SK-N-SH (cell line): ENCODE data around the gene LARGE1. TPM values are rescaled to one million over a fixed set of nuclear protein-coding genes. Genes with fewer than 3 reads are reported as not detected.

Source experiments
- CTCF ChIA-PET: fragments of 300-600, 350-600 bp; formaldehyde crosslinking; extraction: SDS; loops from one replicate; lab custom pipeline; 2021; lab: Yijun Ruan, JAX
- POLR2A ChIA-PET: fragments of 350-600 bp; sonication (Branson Sonifier 250); formaldehyde crosslinking; extraction: SDS; loops from one replicate; lab custom pipeline; 2020; ENCODE audit warnings: antibody characterized with exemption, inconsistent platforms; lab: Yijun Ruan, JAX
- DNase-seq: peaks from one replicate; pipeline ENCODE4 v3.0.0; 2012
- H2AFZ ChIP-seq: fragments of 200-600 bp; sonication (generic); 2 replicates; pipeline ENCODE4 v1.8.1; 2016; ENCODE audit warnings: antibody characterized with exemption, mild to moderate bottlenecking, low read depth
- H3F3A ChIP-seq: fragments of 200-600 bp; sonication (generic); replicated peaks from 2 replicates; pipeline ENCODE3; 2016; ENCODE audit warnings: antibody characterized with exemption, mild to moderate bottlenecking; ENCODE audit not compliant: insufficient read depth
- H3K27ac ChIP-seq, 2 experiments: fragments of 200-500 bp in 1 of 2; fragments of 200-600 bp in 1 of 2; sonication (Bioruptor generic) in 1 of 2; sonication (generic), shearing (Covaris generic) in 1 of 2; 2 replicates each; pipeline versions ENCODE4 v1.5.1 to v1.6.1; 2014 to 2016; ENCODE audit warnings: low read depth in 2 of 2, inconsistent platforms in 1 of 2, low read length in 1 of 2, mild to moderate bottlenecking in 1 of 2, mixed read lengths in 1 of 2
- H3K27me3 ChIP-seq: fragments of 200-600 bp; sonication (generic), shearing (Covaris generic); 2 replicates; pipeline ENCODE4 v1.6.1; 2016; ENCODE audit warnings: mixed run types; ENCODE audit not compliant: insufficient read depth
- H3K36me3 ChIP-seq, 2 experiments: fragments of 200-500 bp in 1 of 2; fragments of 200-600 bp in 1 of 2; sonication (Bioruptor generic) in 1 of 2; sonication (generic) in 1 of 2; replicated peaks in 1 of 2; 2 replicates each; pipeline versions ENCODE3 to v1.5.1; 2014 to 2016; ENCODE audit warnings: low read length in 1 of 2, mild to moderate bottlenecking in 1 of 2; ENCODE audit not compliant: insufficient read depth in 2 of 2, control insufficient read depth in 1 of 2
- H3K4me1 ChIP-seq, 2 experiments: fragments of 200-500 bp in 1 of 2; fragments of 200-600 bp in 1 of 2; sonication (Bioruptor generic) in 1 of 2; sonication (generic), shearing (Covaris generic) in 1 of 2; 2 replicates each; pipeline versions ENCODE4 v1.5.1 to v1.6.1; 2014 to 2016; ENCODE audit warnings: low read depth in 1 of 2, low read length in 1 of 2, mixed run types in 1 of 2; ENCODE audit not compliant: insufficient read depth in 2 of 2, control insufficient read depth in 1 of 2
- H3K4me2 ChIP-seq: fragments of 200-600 bp; sonication (generic), shearing (Covaris generic); 2 replicates; pipeline ENCODE4 v1.6.1; 2017; ENCODE audit warnings: mixed run types
- H3K4me3 ChIP-seq, 2 experiments: fragments of 200-500 bp in 1 of 2; fragments of 200-600 bp in 1 of 2; sonication (Bioruptor generic) in 1 of 2; sonication (generic), shearing (Covaris generic) in 1 of 2; 2 replicates each; pipeline versions ENCODE4 v1.5.1 to v1.8.1; 2014 to 2016; ENCODE audit warnings: low read depth in 2 of 2, inconsistent platforms in 1 of 2, low read length in 1 of 2, mild to moderate bottlenecking in 1 of 2, mixed read lengths in 1 of 2, moderate library complexity in 1 of 2
- H3K79me2 ChIP-seq: fragments of 200-600 bp; sonication (generic); 2 replicates; pipeline ENCODE4 v1.8.1; 2017; ENCODE audit warnings: mild to moderate bottlenecking; ENCODE audit not compliant: insufficient read depth
- H3K9ac ChIP-seq: fragments of 200-600 bp; sonication (generic); 2 replicates; pipeline ENCODE4 v1.6.1; 2017; ENCODE audit warnings: mixed run types
- H3K9me2 ChIP-seq: fragments of 200-600 bp; sonication (generic); 2 replicates; pipeline ENCODE4 v1.6.1; 2017; ENCODE audit warnings: mixed run types
- H3K9me3 ChIP-seq: fragments of 200-600 bp; sonication (generic); 2 replicates; pipeline ENCODE4 v1.6.1; 2017; ENCODE audit warnings: mixed run types, mild to moderate bottlenecking, moderate library complexity
- H4K20me1 ChIP-seq: fragments of 200-600 bp; sonication (generic); 2 replicates; pipeline ENCODE4 v1.6.1; 2017; ENCODE audit warnings: mild to moderate bottlenecking, mixed run types; ENCODE audit not compliant: insufficient read depth
- EP300 ChIP-seq, 2 experiments: IDR thresholded peaks; 2 replicates each; pipeline versions ENCODE4 v1.4.0 to v1.6.1; 2012; ENCODE audit warnings: borderline replicate concordance in 1 of 2, low read depth in 1 of 2, low read length in 1 of 2
- EZH2phosphoT487 ChIP-seq: fragments of 200-600 bp; sonication (generic); IDR thresholded peaks from 2 replicates; pipeline ENCODE4 v1.6.1; 2017; ENCODE audit warnings: low read depth, mixed run types, mild to moderate bottlenecking, antibody characterized with exemption, moderate library complexity, borderline replicate concordance
- FOSL2 ChIP-seq: IDR thresholded peaks from 2 replicates; pipeline ENCODE4 v1.4.0; 2012; ENCODE audit warnings: low read depth, mild to moderate bottlenecking, moderate library complexity, borderline replicate concordance
- FOXM1 ChIP-seq: IDR thresholded peaks from 2 replicates; pipeline ENCODE4 v1.4.0; 2012; ENCODE audit warnings: low read depth, mild to moderate bottlenecking
- JUND ChIP-seq: IDR thresholded peaks from 2 replicates; pipeline ENCODE4 v1.4.0; 2012
- MXI1 ChIP-seq: IDR thresholded peaks from 2 replicates; pipeline ENCODE4 v1.6.1; 2012; ENCODE audit warnings: mild to moderate bottlenecking, low read depth, low read length, improper control_type of control experiment
- NFIC ChIP-seq: IDR thresholded peaks from 2 replicates; pipeline ENCODE4 v1.4.0; 2012; ENCODE audit warnings: borderline replicate concordance
- POLR2AphosphoS5 ChIP-seq: IDR thresholded peaks from 2 replicates; pipeline ENCODE4 v1.6.1; 2012; ENCODE audit warnings: low read depth, low read length
- SMC3 ChIP-seq: IDR thresholded peaks from 2 replicates; pipeline ENCODE4 v1.6.1; 2012; ENCODE audit warnings: low read depth, low read length, improper control_type of control experiment
- WGBS: methylation state at CpG from one replicate; pipeline ENCODE4 v1.1.6; 2017; ENCODE audit warnings: low lambda C conversion rate; 5-methylcytosine and 5-hydroxymethylcytosine counted together
- polyA plus RNA-seq, 3 experiments: library from polyadenylated mRNA; depleted of rRNA; stranded (reverse); fragments of >200 nt; gene quantifications; 2 replicates each; pipeline ENCODE4 v1.2.3, GENCODE V29; 2012
- TF ChIP-seq, protein P1 (sequence below): IDR thresholded peaks from 2 replicates; pipeline ENCODE4 v1.4.0; 2012; ENCODE audit warnings: low read depth, borderline replicate concordance
- TF ChIP-seq, protein P2 (sequence below): fragments of 200-600 bp; sonication (generic); IDR thresholded peaks from 2 replicates; pipeline ENCODE4 v1.6.1; 2017; ENCODE audit warnings: antibody characterized with exemption, mild to moderate bottlenecking, moderate library complexity

The LARGE1 gene
- polyA plus RNA-seq, 1 of the 3 experiments (the other 2 are of a cell fraction): 1.1 TPM

DNA sequence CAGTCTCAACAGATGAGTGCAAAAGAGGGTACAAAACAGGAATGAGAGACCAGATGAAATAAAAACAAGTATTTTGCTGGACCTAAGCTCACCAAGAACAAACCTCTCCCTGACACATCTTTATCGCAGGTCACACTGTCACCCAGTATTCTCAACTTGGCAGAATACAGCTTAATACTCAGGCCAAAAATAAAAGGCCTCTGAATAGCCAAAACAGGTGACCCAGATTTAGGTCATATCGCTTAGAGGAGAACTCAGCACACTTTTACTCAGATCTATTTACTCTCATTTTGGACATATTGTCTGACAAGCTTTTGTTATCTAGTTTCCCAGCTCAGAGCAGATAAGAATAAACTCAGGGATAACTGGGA is 645.2 kb downstream of the LARGE1 start:
- Histone ChIP-seq H3K36me3 (no peaks in the 10 kb centered on the region), H3K9ac (no peak overlapping the region), H3K4me2 (no peak overlapping the region), H3K27ac (no peak overlapping the region), H3K4me1 (peaks cover 0 to 6% of the 10 kb centered on the region in 2 experiments; a peak in 1 of 4 replicates), H3K79me2 (no peaks in the 10 kb centered on the region), H3K27me3 (no peaks in the 10 kb centered on the region), H3K9me2 (no peaks in the 10 kb centered on the region), H3K9me3 (no peaks in the 10 kb centered on the region), H2AFZ (no peak overlapping the region), H3K4me3 (no peak overlapping the region), H3F3A (no peaks in the 10 kb centered on the region), H4K20me1 (no peaks in the 10 kb centered on the region)
- no peak for DNase-seq
- WGBS: 48% methylated on average over 2 of the region's 2 CpGs
- ChIA-PET POLR2A (no interaction called here), CTCF (interaction anchor here (1.0 to 3.8 kb wide), 3 partner anchors 10 to 64 kb away, joined by 3 to 12 read pairs (median 5); no protein-coding TSS in a partner anchor)
- TF ChIP-seq MXI1: no peak
- TF ChIP-seq POLR2AphosphoS5: no peak
- TF ChIP-seq EZH2phosphoT487: no peak
- no peak for TF ChIP-seq NFIC
- no peak for TF ChIP-seq FOXM1
- no peak for TF ChIP-seq JUND
- TF ChIP-seq SMC3: no peak
- TF ChIP-seq, protein P1, sequence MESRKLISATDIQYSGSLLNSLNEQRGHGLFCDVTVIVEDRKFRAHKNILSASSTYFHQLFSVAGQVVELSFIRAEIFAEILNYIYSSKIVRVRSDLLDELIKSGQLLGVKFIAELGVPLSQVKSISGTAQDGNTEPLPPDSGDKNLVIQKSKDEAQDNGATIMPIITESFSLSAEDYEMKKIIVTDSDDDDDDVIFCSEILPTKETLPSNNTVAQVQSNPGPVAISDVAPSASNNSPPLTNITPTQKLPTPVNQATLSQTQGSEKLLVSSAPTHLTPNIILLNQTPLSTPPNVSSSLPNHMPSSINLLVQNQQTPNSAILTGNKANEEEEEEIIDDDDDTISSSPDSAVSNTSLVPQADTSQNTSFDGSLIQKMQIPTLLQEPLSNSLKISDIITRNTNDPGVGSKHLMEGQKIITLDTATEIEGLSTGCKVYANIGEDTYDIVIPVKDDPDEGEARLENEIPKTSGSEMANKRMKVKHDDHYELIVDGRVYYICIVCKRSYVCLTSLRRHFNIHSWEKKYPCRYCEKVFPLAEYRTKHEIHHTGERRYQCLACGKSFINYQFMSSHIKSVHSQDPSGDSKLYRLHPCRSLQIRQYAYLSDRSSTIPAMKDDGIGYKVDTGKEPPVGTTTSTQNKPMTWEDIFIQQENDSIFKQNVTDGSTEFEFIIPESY: no peak
- no peak for TF ChIP-seq EP300 (IDR thresholded peaks at IDR 0.05; ENCODE audit: borderline replicate concordance in 1 of 2, low read depth in 1 of 2, low read length in 1 of 2)
- TF ChIP-seq FOSL2: no peak

DNA sequence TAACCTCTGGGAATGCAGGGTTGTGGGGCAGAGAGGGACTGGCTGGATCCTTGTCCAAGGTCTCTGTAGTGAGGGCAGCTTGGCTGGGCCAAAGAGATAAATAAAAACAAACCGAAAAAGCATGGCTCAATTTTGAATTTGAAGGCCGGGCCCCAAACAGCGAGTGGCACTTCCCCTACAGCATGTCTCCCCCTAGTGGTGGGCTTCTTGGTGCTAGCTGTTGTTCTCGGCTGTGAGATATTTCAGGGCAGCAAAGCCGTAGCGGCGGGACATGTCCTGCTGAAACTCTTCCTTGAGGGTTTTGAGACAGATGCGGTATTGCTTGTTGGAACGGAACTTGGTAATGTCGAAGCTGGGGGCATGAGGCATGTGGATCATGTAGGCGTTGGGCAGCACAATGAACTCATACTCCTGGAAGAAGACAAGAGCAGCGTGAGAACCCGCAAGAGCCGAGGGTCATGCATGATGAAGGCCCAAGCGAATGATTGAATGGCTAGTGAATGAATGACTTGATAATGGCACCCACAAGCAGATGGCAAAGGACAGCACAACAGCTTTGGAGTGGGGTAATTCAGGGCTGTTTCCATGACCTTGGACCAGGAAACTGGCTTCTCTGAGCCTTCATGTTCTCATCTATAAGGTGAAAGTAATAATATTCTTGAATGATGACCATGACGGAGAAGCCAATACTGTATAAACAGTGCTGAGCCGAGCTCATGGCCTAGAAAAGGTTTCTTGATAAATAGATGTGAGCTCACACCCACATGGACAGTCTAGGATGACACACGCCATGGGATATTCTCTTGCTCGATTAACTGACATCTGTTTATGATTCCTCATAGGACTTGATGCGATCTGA is 645.8 kb downstream of the LARGE1 start:
- Histone ChIP-seq H3K4me3 (no peak overlapping the region), H3K4me2 (no peak overlapping the region), H3K9me3 (no peaks in the 10 kb centered on the region), H4K20me1 (no peaks in the 10 kb centered on the region), H2AFZ (no peak overlapping the region), H3K27me3 (no peaks in the 10 kb centered on the region), H3K79me2 (no peaks in the 10 kb centered on the region), H3K9me2 (no peaks in the 10 kb centered on the region), H3F3A (no peaks in the 10 kb centered on the region), H3K36me3 (no peaks in the 10 kb centered on the region), H3K4me1 (peaks cover 0 to 6% of the 10 kb centered on the region in 2 experiments; a peak in 1 of 4 replicates), H3K9ac (no peak overlapping the region), H3K27ac (no peak overlapping the region)
- ChIA-PET POLR2A (no interaction called here), CTCF (interaction anchor here (0.8 to 3.8 kb wide), 5 partner anchors 10 to 72 kb away, joined by 3 to 12 read pairs (median 3); no protein-coding TSS in a partner anchor)
- 72% methylated on average over 20 of the region's 20 CpGs for WGBS
- peak; percentile 30 for DNase-seq
- TF ChIP-seq SMC3: no peak
- TF ChIP-seq, protein P2, sequence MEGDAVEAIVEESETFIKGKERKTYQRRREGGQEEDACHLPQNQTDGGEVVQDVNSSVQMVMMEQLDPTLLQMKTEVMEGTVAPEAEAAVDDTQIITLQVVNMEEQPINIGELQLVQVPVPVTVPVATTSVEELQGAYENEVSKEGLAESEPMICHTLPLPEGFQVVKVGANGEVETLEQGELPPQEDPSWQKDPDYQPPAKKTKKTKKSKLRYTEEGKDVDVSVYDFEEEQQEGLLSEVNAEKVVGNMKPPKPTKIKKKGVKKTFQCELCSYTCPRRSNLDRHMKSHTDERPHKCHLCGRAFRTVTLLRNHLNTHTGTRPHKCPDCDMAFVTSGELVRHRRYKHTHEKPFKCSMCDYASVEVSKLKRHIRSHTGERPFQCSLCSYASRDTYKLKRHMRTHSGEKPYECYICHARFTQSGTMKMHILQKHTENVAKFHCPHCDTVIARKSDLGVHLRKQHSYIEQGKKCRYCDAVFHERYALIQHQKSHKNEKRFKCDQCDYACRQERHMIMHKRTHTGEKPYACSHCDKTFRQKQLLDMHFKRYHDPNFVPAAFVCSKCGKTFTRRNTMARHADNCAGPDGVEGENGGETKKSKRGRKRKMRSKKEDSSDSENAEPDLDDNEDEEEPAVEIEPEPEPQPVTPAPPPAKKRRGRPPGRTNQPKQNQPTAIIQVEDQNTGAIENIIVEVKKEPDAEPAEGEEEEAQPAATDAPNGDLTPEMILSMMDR: peak; percentile 29
